CD14-positive monocyte (primary cell): ENCODE measurements around the gene LUZP2. TPM values are rescaled to one million over a fixed set of nuclear protein-coding genes. Genes with fewer than 3 reads are reported as not detected.

Experiments
- DNase-seq, 3 donors: peaks; one replicate each; pipeline ENCODE4 v3.0.0-alpha.2; 2011 to 2022
- H2AFZ ChIP-seq: 2 replicates; pipeline ENCODE4 v1.6.0; 2012; ENCODE audit warnings: mild to moderate bottlenecking, low read depth, low read length, inconsistent platforms; ENCODE audit not compliant: insufficient read depth, poor library complexity, severe bottlenecking
- H3K27ac ChIP-seq, 2 donors: 1 replicate in 1 of 2; 2 replicates in 1 of 2; pipeline ENCODE4 v1.5.1; 2012 to 2013; ENCODE audit warnings: low read length in 2 of 2, control low read depth in 1 of 2, inconsistent platforms in 1 of 2, low read depth in 1 of 2, mild to moderate bottlenecking in 1 of 2
- H3K27me3 ChIP-seq, 2 donors: one replicate each; pipeline versions ENCODE4 v1.6.0 to v1.6.1; 2011 to 2013; ENCODE audit warnings: low read length in 2 of 2; ENCODE audit not compliant: control insufficient read depth in 2 of 2, insufficient read depth in 2 of 2
- H3K36me3 ChIP-seq, 2 donors: replicated peaks in 1 of 2; 1 replicate in 1 of 2; 2 replicates in 1 of 2; pipeline versions ENCODE4 v1.5.1 to v1.6.1; 2012 to 2013; ENCODE audit warnings: low read length in 2 of 2, control low read depth in 1 of 2, inconsistent platforms in 1 of 2, mild to moderate bottlenecking in 1 of 2; ENCODE audit not compliant: insufficient read depth in 2 of 2, control insufficient read depth in 1 of 2
- H3K4me1 ChIP-seq, 2 donors: 1 replicate in 1 of 2; 2 replicates in 1 of 2; pipeline versions ENCODE4 v1.5.1 to v1.6.1; 2012 to 2013; ENCODE audit warnings: low read length in 2 of 2, control low read depth in 1 of 2, inconsistent platforms in 1 of 2, mild to moderate bottlenecking in 1 of 2, moderate library complexity in 1 of 2; ENCODE audit not compliant: insufficient read depth in 2 of 2, control insufficient read depth in 1 of 2
- H3K4me2 ChIP-seq: replicated peaks from 2 replicates; pipeline ENCODE3; 2012; ENCODE audit warnings: low read length, moderate library complexity, mild to moderate bottlenecking; ENCODE audit not compliant: poor library complexity, severe bottlenecking; ENCODE audit errors: extremely low read depth
- H3K4me3 ChIP-seq, 3 experiments: fragments of 200-600 bp in 1 of 3; sonication (generic) in 1 of 3; replicated peaks in 1 of 3; 1 replicate in 2 of 3; 2 replicates in 1 of 3; pipeline ENCODE4 v1.5.1; 2011 to 2013; ENCODE audit warnings: low read length in 3 of 3, mild to moderate bottlenecking in 3 of 3, control low read depth in 2 of 3, low read depth in 2 of 3, inconsistent platforms in 1 of 3, moderate library complexity in 1 of 3
- H3K79me2 ChIP-seq: 2 replicates; pipeline ENCODE4 v1.6.0; 2012; ENCODE audit warnings: mild to moderate bottlenecking, control low read depth, inconsistent platforms, low read length, moderate library complexity; ENCODE audit not compliant: insufficient read depth
- H3K9ac ChIP-seq: 2 replicates; pipeline ENCODE4 v1.6.0; 2017; ENCODE audit warnings: low read length, mild to moderate bottlenecking; ENCODE audit not compliant: insufficient read depth, poor library complexity, severe bottlenecking
- H3K9me3 ChIP-seq, 2 donors: replicated peaks in 1 of 2; 1 replicate in 1 of 2; 2 replicates in 1 of 2; pipeline versions ENCODE4 v1.5.1 to v1.6.1; 2012 to 2013; ENCODE audit warnings: low read length in 2 of 2, control low read depth in 1 of 2; ENCODE audit not compliant: control insufficient read depth in 1 of 2, insufficient read depth in 1 of 2
- H4K20me1 ChIP-seq: 2 replicates; pipeline ENCODE4 v1.6.0; 2012; ENCODE audit warnings: mild to moderate bottlenecking, low read length, control low read depth, moderate library complexity; ENCODE audit not compliant: insufficient read depth
- H3K27ac Mint-ChIP-seq, 7 donors: one replicate each; pipeline ENCODE4 v1.8.0; 2020; ENCODE audit warnings: mild to moderate bottlenecking in 7 of 7, mixed read lengths in 7 of 7, moderate library complexity in 6 of 7, inconsistent platforms in 2 of 7
- H3K27me3 Mint-ChIP-seq, 3 donors: one replicate each; pipeline ENCODE4 v1.8.0; 2021 to 2022; ENCODE audit warnings: low read depth in 3 of 3, mild to moderate bottlenecking in 3 of 3, mixed read lengths in 3 of 3, moderate library complexity in 3 of 3, inconsistent platforms in 1 of 3
- H3K36me3 Mint-ChIP-seq, 2 donors: one replicate each; pipeline ENCODE4 v1.8.0; 2020; ENCODE audit warnings: mixed read lengths in 2 of 2, inconsistent platforms in 1 of 2, mild to moderate bottlenecking in 1 of 2
- H3K4me1 Mint-ChIP-seq: one replicate; pipeline ENCODE4 v1.8.0; 2020; ENCODE audit warnings: mild to moderate bottlenecking, mixed read lengths
- H3K4me3 Mint-ChIP-seq, 2 donors: one replicate each; pipeline ENCODE4 v1.8.0; 2020; ENCODE audit warnings: mild to moderate bottlenecking in 2 of 2, mixed read lengths in 2 of 2, moderate library complexity in 1 of 2
- H3K9me3 Mint-ChIP-seq, 7 donors: one replicate each; pipeline ENCODE4 v1.8.0; 2020 to 2022; ENCODE audit warnings: mixed read lengths in 7 of 7, mild to moderate bottlenecking in 6 of 7, moderate library complexity in 6 of 7, inconsistent platforms in 2 of 7
- WGBS: methylation state at CpG from one replicate; pipeline ENCODE4 v1.1.5; 2013; ENCODE audit warnings: missing lambda C conversion rate; ENCODE audit not compliant: insufficient coverage; 5-methylcytosine and 5-hydroxymethylcytosine counted together
- intact Hi-C, 2 donors: fragments of 100-400 bp; cut with micrococcal nuclease; formaldehyde crosslinking; loops; one replicate each; pipeline versions ENCODE4 v1.15.0 to v1.15.1; 2023
- polyA plus RNA-seq, 3 donors: library from polyadenylated mRNA; depleted of rRNA in 1 of 3; unstranded in 2 of 3; stranded (reverse) in 1 of 3; fragments of 300-500 nt in 2 of 3; fragments of >200 nt in 1 of 3; fragmentation: Illumina TruSeq in 2 of 3; gene quantifications; 1 replicate in 2 of 3; 2 replicates in 1 of 3; pipeline ENCODE4 v1.2.3, GENCODE V29; 2012 to 2021
- TF ChIP-seq, protein P1 (sequence below): fragments of 200-600 bp; IDR thresholded peaks from one replicate; pipeline ENCODE4 v1.8.0; 2022; ENCODE audit warnings: antibody characterized with exemption, mild to moderate bottlenecking

The LUZP2 gene
- polyA plus RNA-seq, 3 donors = not detected

DNA sequence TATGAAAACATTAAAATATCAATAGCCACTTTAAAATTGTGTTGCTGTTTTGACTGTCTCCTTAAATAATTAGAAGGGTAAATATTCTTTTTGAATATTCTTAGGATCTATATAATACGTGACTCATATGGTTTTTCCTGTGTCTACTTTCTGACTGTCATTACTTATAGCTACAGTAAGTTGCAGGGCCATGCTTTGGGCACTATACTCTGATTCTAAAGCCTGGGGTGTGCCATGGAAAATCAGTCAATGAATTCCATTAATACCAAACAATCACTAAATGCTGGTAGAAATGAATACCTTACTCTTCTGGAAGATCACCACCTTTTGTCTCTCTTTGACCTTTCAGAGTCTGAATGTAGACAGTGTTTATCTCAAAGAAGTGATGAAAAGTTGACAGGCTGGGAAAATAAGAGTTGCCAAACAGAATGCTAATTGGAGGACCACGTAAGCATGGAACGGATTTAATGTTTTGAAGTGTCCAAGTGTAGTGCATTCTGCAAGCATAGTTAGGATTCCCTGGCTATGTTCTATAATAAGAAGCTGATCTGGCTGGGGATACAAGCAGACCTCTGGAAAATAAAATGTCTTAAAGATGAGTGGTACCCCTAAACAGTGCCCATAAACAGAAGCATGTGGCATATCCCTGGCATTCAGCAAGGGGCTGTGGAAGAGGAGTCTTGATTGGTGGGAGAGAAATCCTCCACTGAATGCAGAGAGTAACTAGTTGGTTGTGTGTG, 16.8 kb downstream of the LUZP2 start:
- Histone ChIP-seq H3K36me3 (no peaks in the 10 kb centered on the region), H3K4me2 (no peak overlapping the region), H3K4me3 (no peak overlapping the region), H3K27ac (no peak overlapping the region), H4K20me1 (no peaks in the 10 kb centered on the region), H2AFZ (no peak overlapping the region), H3K27me3 (no peaks in the 10 kb centered on the region), H3K4me1 (no peaks in the 10 kb centered on the region), H3K9ac (no peak overlapping the region), H3K79me2 (no peaks in the 10 kb centered on the region), H3K9me3 (no peaks in the 10 kb centered on the region)
- Mint-ChIP-seq H3K4me3 (no peak overlapping the region), H3K9me3 (no peaks in the 10 kb centered on the region), H3K4me1 (no peaks in the 10 kb centered on the region), H3K27me3 (no peaks in the 10 kb centered on the region), H3K27ac (no peak overlapping the region), H3K36me3 (no peaks in the 10 kb centered on the region)
- WGBS = 91% methylated on average over 2 of the region's 3 CpGs
- DNase-seq = no peak
- intact Hi-C loops = no loop called here
- TF ChIP-seq, protein P1, sequence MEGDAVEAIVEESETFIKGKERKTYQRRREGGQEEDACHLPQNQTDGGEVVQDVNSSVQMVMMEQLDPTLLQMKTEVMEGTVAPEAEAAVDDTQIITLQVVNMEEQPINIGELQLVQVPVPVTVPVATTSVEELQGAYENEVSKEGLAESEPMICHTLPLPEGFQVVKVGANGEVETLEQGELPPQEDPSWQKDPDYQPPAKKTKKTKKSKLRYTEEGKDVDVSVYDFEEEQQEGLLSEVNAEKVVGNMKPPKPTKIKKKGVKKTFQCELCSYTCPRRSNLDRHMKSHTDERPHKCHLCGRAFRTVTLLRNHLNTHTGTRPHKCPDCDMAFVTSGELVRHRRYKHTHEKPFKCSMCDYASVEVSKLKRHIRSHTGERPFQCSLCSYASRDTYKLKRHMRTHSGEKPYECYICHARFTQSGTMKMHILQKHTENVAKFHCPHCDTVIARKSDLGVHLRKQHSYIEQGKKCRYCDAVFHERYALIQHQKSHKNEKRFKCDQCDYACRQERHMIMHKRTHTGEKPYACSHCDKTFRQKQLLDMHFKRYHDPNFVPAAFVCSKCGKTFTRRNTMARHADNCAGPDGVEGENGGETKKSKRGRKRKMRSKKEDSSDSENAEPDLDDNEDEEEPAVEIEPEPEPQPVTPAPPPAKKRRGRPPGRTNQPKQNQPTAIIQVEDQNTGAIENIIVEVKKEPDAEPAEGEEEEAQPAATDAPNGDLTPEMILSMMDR = no peak

DNA sequence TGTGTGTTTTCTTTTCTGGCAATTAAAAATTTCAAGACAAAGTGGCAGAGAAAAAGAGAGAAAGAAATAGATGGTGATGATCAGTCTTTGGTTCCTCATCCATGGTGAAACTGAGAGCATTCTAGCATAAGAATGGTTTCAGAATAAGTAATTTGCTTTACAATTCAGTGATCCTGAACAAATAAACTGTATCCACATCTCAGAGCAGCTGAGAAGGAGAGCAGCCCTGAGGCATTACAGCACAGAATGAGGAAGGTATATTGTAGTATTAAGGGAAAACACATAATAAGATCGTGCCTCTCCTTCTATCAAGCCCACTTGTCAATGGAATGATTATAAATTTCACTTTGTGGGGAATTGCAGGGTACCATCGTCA, 17.4 kb downstream of the LUZP2 start:
- Histone ChIP-seq H3K36me3 (no peaks in the 10 kb centered on the region), H3K9ac (no peak overlapping the region), H3K79me2 (no peaks in the 10 kb centered on the region), H3K9me3 (no peaks in the 10 kb centered on the region), H3K27me3 (no peaks in the 10 kb centered on the region), H3K4me1 (no peaks in the 10 kb centered on the region), H3K27ac (no peak overlapping the region), H2AFZ (no peak overlapping the region), H3K4me3 (no peak overlapping the region), H3K4me2 (no peak overlapping the region), H4K20me1 (no peaks in the 10 kb centered on the region)
- H3K27ac Mint-ChIP-seq = no peak overlapping the region
- DNase-seq = no peak
- TF ChIP-seq, protein P1 = no peak
- no peaks in the 10 kb centered on the region for H3K9me3 Mint-ChIP-seq
- no peak overlapping the region for H3K4me3 Mint-ChIP-seq
- no peaks in the 10 kb centered on the region for H3K27me3 Mint-ChIP-seq
- H3K36me3 Mint-ChIP-seq = no peaks in the 10 kb centered on the region
- intact Hi-C loops = no loop called here
- no peaks in the 10 kb centered on the region for H3K4me1 Mint-ChIP-seq
- WGBS = no CpG with 5 or more reads among the region's 2 CpGs
